Stimulated activated CD4-positive, alpha-beta T cell treated with anti-CD3 and anti-CD28 coated beads, Interleukin-4, amount 100 ng/mL, for 48 hours (primary cell): ENCODE data around the gene ADAMTS15.
"Not testable (repeated sequence)": the region's sequence is repeated elsewhere in the genome, so short reads cannot be mapped to it uniquely, and the experiment has no call there.

Experiments
- DNase-seq, 2 donors: peaks; one replicate each; pipeline ENCODE4 v3.0.0-alpha.2; 2020; ENCODE audit warnings: low read depth in 2 of 2

ADAMTS15 gene

GRCh38 chr11:130434521-130435223 is 13.8 kb upstream of the ADAMTS15 start:
- peak; percentile 43 to 59 for DNase-seq

GRCh38 chr11:130435671-130436070 is 12.8 kb upstream of the ADAMTS15 start:
- no peak for DNase-seq

GRCh38 chr11:130436171-130436570 is 12.3 kb upstream of the ADAMTS15 start:
- no peak for DNase-seq

GRCh38 chr11:130437848-130438247 is 10.6 kb upstream of the ADAMTS15 start:
- no peak for DNase-seq

GRCh38 chr11:130438401-130439159 is 9.9 kb upstream of the ADAMTS15 start:
- DNase-seq = not testable (repeated sequence)

GRCh38 chr11:130439160-130439519 is 9.3 kb upstream of the ADAMTS15 start:
- no peak for DNase-seq

GRCh38 chr11:130439876-130440275 is 8.6 kb upstream of the ADAMTS15 start:
- DNase-seq = no peak

GRCh38 chr11:130441719-130442118 is 6.7 kb upstream of the ADAMTS15 start:
- DNase-seq = no peak

- DNase-seq = no peak
These were observed 5.7 kb upstream of the ADAMTS15 start for GRCh38 chr11:130442737-130443136.

- DNase-seq = no peak
These were observed 2.7 kb upstream of the ADAMTS15 start for GRCh38 chr11:130445788-130446187.

- no peak for DNase-seq
These were observed 418 bp upstream of the ADAMTS15 start for GRCh38 chr11:130448039-130448415.

GRCh38 chr11:130449310-130449990 is 1.0 kb downstream of the ADAMTS15 start:
- no peak for DNase-seq

- no peak for DNase-seq
These were observed 1.7 kb downstream of the ADAMTS15 start for GRCh38 chr11:130449996-130450769.

GRCh38 chr11:130451231-130452019 is 3.0 kb downstream of the ADAMTS15 start:
- no peak for DNase-seq

GRCh38 chr11:130452176-130452575 is 3.7 kb downstream of the ADAMTS15 start:
- no peak for DNase-seq

- DNase-seq = no peak
These were observed 4.5 kb downstream of the ADAMTS15 start for GRCh38 chr11:130452940-130453339.

- no peak for DNase-seq
These were observed 6.2 kb downstream of the ADAMTS15 start for GRCh38 chr11:130454491-130455252.

- no peak for DNase-seq
These were observed 7.2 kb downstream of the ADAMTS15 start for GRCh38 chr11:130455483-130456127.

GRCh38 chr11:130456286-130456685 is 7.8 kb downstream of the ADAMTS15 start:
- no peak for DNase-seq
